ENCODE data around the gene DHX38.
"Not testable (repeated sequence)": the region's sequence is repeated elsewhere in the genome, so short reads cannot be mapped to it uniquely, and the experiment has no call there.

DHX38 gene

GRCh38 chr16:72060405-72060804, 33.2 kb upstream of the DHX38 start:
- no peak overlapping the region for H3K27ac ChIP-seq (ENCODE audit: low read length)
- H3K4me1 ChIP-seq (ENCODE audit: control insufficient read depth, insufficient read depth, low read length), result no peaks in the 10 kb centered on the region
- no peaks in the 10 kb centered on the region for H3K9me3 ChIP-seq (ENCODE audit: control insufficient read depth in 2 of 2, low read length in 2 of 2)
- H3K27me3 ChIP-seq (ENCODE audit: control insufficient read depth in 1 of 2, insufficient read depth in 2 of 2, low read length in 2 of 2), result no peaks in the 10 kb centered on the region
- H3K4me3 ChIP-seq (ENCODE audit: low read length in 2 of 2), result no peak overlapping the region
- H3K36me3 ChIP-seq (ENCODE audit: control insufficient read depth in 2 of 2, insufficient read depth in 2 of 2, low read length in 2 of 2), result no peaks in the 10 kb centered on the region
- H3K9ac ChIP-seq (ENCODE audit: low read length in 2 of 2), result no peak overlapping the region

GRCh38 chr16:72061564-72061963, 32.1 kb upstream of the DHX38 start:
- H3K9ac ChIP-seq (ENCODE audit: low read length in 2 of 2), result no peak overlapping the region
- H3K27me3 ChIP-seq (ENCODE audit: control insufficient read depth in 1 of 2, insufficient read depth in 2 of 2, low read length in 2 of 2), result no peaks in the 10 kb centered on the region
- H3K4me1 ChIP-seq (ENCODE audit: control insufficient read depth, insufficient read depth, low read length), result no peaks in the 10 kb centered on the region
- H3K36me3 ChIP-seq (ENCODE audit: control insufficient read depth in 2 of 2, insufficient read depth in 2 of 2, low read length in 2 of 2), result no peaks in the 10 kb centered on the region
- H3K4me3 ChIP-seq (ENCODE audit: low read length in 2 of 2), result no peak overlapping the region
- no peak overlapping the region for H3K27ac ChIP-seq (ENCODE audit: low read length)
- H3K9me3 ChIP-seq (ENCODE audit: control insufficient read depth in 2 of 2, low read length in 2 of 2), result no peaks in the 10 kb centered on the region

DNA sequence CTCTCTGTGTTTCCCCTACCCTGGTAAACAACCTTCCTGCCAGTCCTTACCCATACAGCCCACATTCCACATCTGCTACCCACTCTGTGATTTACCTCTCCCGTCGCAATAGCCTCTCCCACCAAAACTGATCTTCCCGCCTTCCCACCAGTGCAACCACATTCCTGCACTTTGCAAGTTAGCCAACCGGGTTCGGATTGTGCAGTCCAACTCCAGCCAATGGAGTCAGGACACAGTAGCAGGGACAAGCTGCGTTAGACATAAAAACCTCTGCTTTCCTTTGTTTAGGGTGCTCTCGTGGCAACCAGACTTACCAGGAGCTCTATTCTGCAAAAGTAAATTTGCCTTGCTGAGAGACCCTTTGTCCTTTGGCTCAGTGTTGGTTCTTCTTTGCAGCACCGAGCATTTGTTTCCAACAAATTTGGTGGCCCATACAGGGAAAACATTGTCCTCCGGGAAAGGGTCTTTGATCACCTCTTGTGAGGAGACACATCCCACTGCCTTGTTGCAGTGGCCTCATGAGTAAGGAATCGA, 29.2 kb upstream of the DHX38 start:
- Histone ChIP-seq H3K9me3 (ENCODE audit: control insufficient read depth in 2 of 2, low read length in 2 of 2) (no peaks in the 10 kb centered on the region), H3K4me3 (ENCODE audit: low read length in 2 of 2) (no peak overlapping the region), H3K36me3 (ENCODE audit: control insufficient read depth in 2 of 2, insufficient read depth in 2 of 2, low read length in 2 of 2) (no peaks in the 10 kb centered on the region), H3K4me1 (ENCODE audit: control insufficient read depth, insufficient read depth, low read length) (no peaks in the 10 kb centered on the region), H3K9ac (ENCODE audit: low read length in 2 of 2) (no peak overlapping the region), H3K27ac (ENCODE audit: low read length) (no peak overlapping the region), H3K27me3 (ENCODE audit: control insufficient read depth in 1 of 2, insufficient read depth in 2 of 2, low read length in 2 of 2) (no peaks in the 10 kb centered on the region)

GRCh38 chr16:72066747-72067146, 26.9 kb upstream of the DHX38 start:
- Histone ChIP-seq H3K27ac (ENCODE audit: low read length) (no peak overlapping the region), H3K4me1 (ENCODE audit: control insufficient read depth, insufficient read depth, low read length) (no peaks in the 10 kb centered on the region), H3K4me3 (ENCODE audit: low read length in 2 of 2) (no peak overlapping the region), H3K9ac (ENCODE audit: low read length in 2 of 2) (no peak overlapping the region), H3K36me3 (ENCODE audit: control insufficient read depth in 2 of 2, insufficient read depth in 2 of 2, low read length in 2 of 2) (no peaks in the 10 kb centered on the region), H3K9me3 (ENCODE audit: control insufficient read depth in 2 of 2, low read length in 2 of 2) (no peaks in the 10 kb centered on the region), H3K27me3 (ENCODE audit: control insufficient read depth in 1 of 2, insufficient read depth in 2 of 2, low read length in 2 of 2) (no peaks in the 10 kb centered on the region)

GRCh38 chr16:72068930-72069329, 24.7 kb upstream of the DHX38 start:
- Histone ChIP-seq H3K27me3 (ENCODE audit: control insufficient read depth in 1 of 2, insufficient read depth in 2 of 2, low read length in 2 of 2) (no peaks in the 10 kb centered on the region), H3K4me3 (ENCODE audit: low read length in 2 of 2) (no peak overlapping the region), H3K9me3 (ENCODE audit: control insufficient read depth in 2 of 2, low read length in 2 of 2) (no peaks in the 10 kb centered on the region), H3K36me3 (ENCODE audit: control insufficient read depth in 2 of 2, insufficient read depth in 2 of 2, low read length in 2 of 2) (no peaks in the 10 kb centered on the region), H3K9ac (ENCODE audit: low read length in 2 of 2) (no peak overlapping the region), H3K4me1 (ENCODE audit: control insufficient read depth, insufficient read depth, low read length) (peaks cover 11% of the 10 kb centered on the region), H3K27ac (ENCODE audit: low read length) (no peak overlapping the region)

- no peaks in the 10 kb centered on the region for H3K36me3 ChIP-seq (ENCODE audit: control insufficient read depth in 2 of 2, insufficient read depth in 2 of 2, low read length in 2 of 2)
- H3K9me3 ChIP-seq (ENCODE audit: control insufficient read depth in 2 of 2, low read length in 2 of 2), result no peaks in the 10 kb centered on the region
- H3K9ac ChIP-seq (ENCODE audit: low read length in 2 of 2), result no peak overlapping the region
- peak overlapping the region; percentile 46 for H3K27ac ChIP-seq (ENCODE audit: low read length)
- no peak overlapping the region for H3K4me3 ChIP-seq (ENCODE audit: low read length in 2 of 2)
- H3K4me1 ChIP-seq (ENCODE audit: control insufficient read depth, insufficient read depth, low read length), result peaks cover 14% of the 10 kb centered on the region
- no peaks in the 10 kb centered on the region for H3K27me3 ChIP-seq (ENCODE audit: control insufficient read depth in 1 of 2, insufficient read depth in 2 of 2, low read length in 2 of 2)
Measured at GRCh38 chr16:72072514-72073342, 20.9 kb upstream of the DHX38 start.

DNA sequence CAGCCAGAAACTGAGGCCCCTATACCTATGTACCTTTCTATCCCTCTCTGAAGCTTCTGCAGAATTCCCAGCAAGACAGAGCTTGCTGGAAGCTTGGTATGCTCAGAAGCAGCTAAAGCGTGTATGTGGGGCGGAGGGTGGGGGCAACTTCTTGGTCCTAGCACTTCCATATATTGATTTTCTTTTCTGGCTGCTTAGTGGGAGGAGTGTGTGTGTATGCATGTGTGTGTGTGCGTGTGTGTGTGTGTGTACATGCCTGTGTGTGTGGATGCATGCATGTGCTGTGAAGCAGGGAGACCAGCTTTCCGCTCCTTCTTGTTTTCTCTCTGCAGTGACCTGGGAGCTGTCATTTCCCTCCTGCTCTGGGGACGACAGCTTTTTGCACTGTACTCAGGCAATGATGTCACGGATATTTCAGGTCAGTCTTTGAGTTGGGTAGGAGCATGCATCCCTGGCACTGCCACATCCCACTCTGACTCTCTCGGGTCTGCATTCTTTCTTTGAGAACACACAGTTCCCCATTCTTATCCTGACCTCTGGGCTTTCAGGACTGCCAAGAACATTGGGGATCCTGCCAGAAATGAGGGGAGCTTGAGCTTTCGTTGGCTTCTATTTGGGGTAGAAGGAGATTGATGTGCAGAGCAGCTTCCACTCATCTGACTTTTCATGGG, 20.0 kb upstream of the DHX38 start:
- H3K27ac ChIP-seq (ENCODE audit: low read length), result peak overlapping the region; percentile 46

GRCh38 chr16:72075067-72075466, 18.6 kb upstream of the DHX38 start:
- H3K4me3 ChIP-seq (ENCODE audit: low read length in 2 of 2); H3K9ac ChIP-seq (ENCODE audit: low read length in 2 of 2); H3K27ac ChIP-seq (ENCODE audit: low read length); H3K36me3 ChIP-seq (ENCODE audit: control insufficient read depth in 2 of 2, insufficient read depth in 2 of 2, low read length in 2 of 2); H3K27me3 ChIP-seq (ENCODE audit: control insufficient read depth in 1 of 2, insufficient read depth in 2 of 2, low read length in 2 of 2); H3K9me3 ChIP-seq (ENCODE audit: control insufficient read depth in 2 of 2, low read length in 2 of 2): not testable (repeated sequence)
- peaks cover 14% of the 10 kb centered on the region for H3K4me1 ChIP-seq (ENCODE audit: control insufficient read depth, insufficient read depth, low read length)

More for the DNA sequence above, 20.0 kb upstream of the DHX38 start:
- Histone ChIP-seq H3K4me1 (ENCODE audit: control insufficient read depth, insufficient read depth, low read length) (peaks cover 14% of the 10 kb centered on the region), H3K4me3 (ENCODE audit: low read length in 2 of 2) (peak overlapping the region in 1 of 2 donors; percentile 29), H3K9ac (ENCODE audit: low read length in 2 of 2) (peak overlapping the region in 1 of 2 donors; percentile 29), H3K27me3 (ENCODE audit: control insufficient read depth in 1 of 2, insufficient read depth in 2 of 2, low read length in 2 of 2) (no peaks in the 10 kb centered on the region), H3K9me3 (ENCODE audit: control insufficient read depth in 2 of 2, low read length in 2 of 2) (no peaks in the 10 kb centered on the region), H3K36me3 (ENCODE audit: control insufficient read depth in 2 of 2, insufficient read depth in 2 of 2, low read length in 2 of 2) (no peaks in the 10 kb centered on the region)

DNA sequence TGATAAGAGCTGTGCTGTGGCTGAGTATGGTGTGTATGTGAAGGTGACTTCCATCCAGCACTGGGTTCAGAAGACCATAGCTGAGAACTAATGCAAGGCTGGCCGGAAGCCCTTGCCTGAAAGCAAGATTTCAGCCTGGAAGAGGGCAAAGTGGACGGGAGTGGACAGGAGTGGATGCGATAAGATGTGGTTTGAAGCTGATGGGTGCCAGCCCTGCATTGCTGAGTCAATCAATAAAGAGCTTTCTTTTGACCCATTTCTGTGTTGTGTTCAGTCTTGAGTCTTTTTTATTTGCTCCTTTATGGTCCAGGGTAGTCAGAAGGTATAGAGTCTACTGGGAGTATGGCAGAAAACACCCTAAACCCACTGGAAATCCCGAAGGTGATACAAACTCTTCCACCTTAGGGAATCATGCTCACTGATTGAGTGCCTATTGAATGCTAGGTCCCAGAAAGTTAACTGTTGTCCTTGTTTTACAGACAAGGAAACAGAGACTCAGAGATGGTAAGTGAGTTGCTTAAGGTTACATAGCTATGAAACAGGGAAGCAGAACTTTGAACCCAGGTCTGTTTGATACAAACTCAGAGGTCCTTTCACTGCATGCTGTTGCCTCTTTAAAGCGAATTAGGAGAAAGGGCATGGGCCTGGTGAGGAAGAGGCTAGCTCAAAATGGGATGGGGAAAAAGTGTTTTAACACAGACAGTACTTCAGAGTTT, 16.5 kb upstream of the DHX38 start:
- H3K4me3 ChIP-seq (ENCODE audit: low read length in 2 of 2); H3K9ac ChIP-seq (ENCODE audit: low read length in 2 of 2); H3K36me3 ChIP-seq (ENCODE audit: control insufficient read depth in 2 of 2, insufficient read depth in 2 of 2, low read length in 2 of 2); H3K27me3 ChIP-seq (ENCODE audit: control insufficient read depth in 1 of 2, insufficient read depth in 2 of 2, low read length in 2 of 2); H3K9me3 ChIP-seq (ENCODE audit: control insufficient read depth in 2 of 2, low read length in 2 of 2); H3K27ac ChIP-seq (ENCODE audit: low read length): not testable (repeated sequence)
- H3K4me1 ChIP-seq (ENCODE audit: control insufficient read depth, insufficient read depth, low read length), result peaks cover 14% of the 10 kb centered on the region

GRCh38 chr16:72083778-72084404, 9.8 kb upstream of the DHX38 start:
- no peaks in the 10 kb centered on the region for H3K27me3 ChIP-seq (ENCODE audit: control insufficient read depth in 1 of 2, insufficient read depth in 2 of 2, low read length in 2 of 2)
- no peak overlapping the region for H3K9ac ChIP-seq (ENCODE audit: low read length in 2 of 2)
- peaks cover 10 to 18% of the 10 kb centered on the region in 2 donors for H3K36me3 ChIP-seq (ENCODE audit: control insufficient read depth in 2 of 2, insufficient read depth in 2 of 2, low read length in 2 of 2)
- H3K27ac ChIP-seq (ENCODE audit: low read length), result no peak overlapping the region
- H3K4me3 ChIP-seq (ENCODE audit: low read length in 2 of 2), result no peak overlapping the region
- no peaks in the 10 kb centered on the region for H3K4me1 ChIP-seq (ENCODE audit: control insufficient read depth, insufficient read depth, low read length)
- peaks cover 0 to 4% of the 10 kb centered on the region in 2 donors for H3K9me3 ChIP-seq (ENCODE audit: control insufficient read depth in 2 of 2, low read length in 2 of 2)
